GM18498 (cell line): ENCODE measurements around the gene SPSB4.
A peak's percentile ranks its signal among the peaks of the same experiment; 100 is the strongest.
"Not testable (repeated sequence)": the region's sequence is repeated elsewhere in the genome, so short reads cannot be mapped to it uniquely, and the experiment has no call there.

Source experiments
- ATAC-seq: cut with Tn5 transposase; IDR thresholded peaks from one replicate; pipeline ENCODE4 v1.9.1; 2021; ENCODE audit warnings: mild to moderate bottlenecking, moderate library complexity; ENCODE audit not compliant: unreplicated experiment

The SPSB4 gene

GRCh38 chr3:141050576-141051442, at the start of gene SPSB4:
TSS of gene SPSB4 (plus strand) at chr3:141051347. CDS start at chr3:141066105, 14,758 bp downstream.
- no peak for ATAC-seq

DNA sequence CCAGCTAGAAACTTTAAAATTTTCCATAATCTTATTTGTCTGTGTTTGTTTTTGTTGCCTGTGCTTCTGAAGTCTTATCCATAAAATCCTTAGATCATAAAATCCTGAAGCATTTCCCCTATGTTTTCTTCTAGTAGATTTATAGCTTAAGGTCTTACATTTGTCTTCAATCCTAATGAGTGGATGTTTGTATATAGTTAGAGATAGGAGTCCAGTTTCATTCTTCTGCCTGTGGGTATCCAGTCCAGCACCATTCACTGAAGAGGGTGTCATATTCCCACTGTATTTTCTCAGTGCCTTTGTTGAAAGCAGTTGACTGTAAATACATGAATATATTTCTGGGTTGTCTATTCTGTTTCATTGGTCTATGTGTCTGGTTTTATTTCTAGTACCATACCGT, 44.8 kb upstream of the SPSB4 start:
- ATAC-seq = no peak

DNA sequence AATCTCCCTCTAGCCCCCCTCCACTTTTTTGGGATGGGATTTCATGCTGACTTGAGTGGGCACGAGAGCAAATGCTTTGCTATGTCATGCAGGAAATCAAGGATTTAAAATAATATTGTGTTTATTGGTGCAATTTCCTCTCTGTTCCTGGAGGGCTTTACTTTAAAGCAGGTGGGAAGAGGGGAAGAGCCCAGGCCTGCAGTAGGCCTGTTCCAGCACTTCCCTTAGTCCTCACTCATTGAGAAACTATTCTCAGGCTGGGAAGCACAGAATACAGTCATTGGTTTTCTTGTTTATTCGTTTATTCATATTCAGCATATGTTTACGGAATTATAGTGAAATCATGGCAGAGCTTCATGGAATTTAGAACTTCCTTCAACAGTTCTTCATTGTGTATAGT, 41.7 kb upstream of the SPSB4 start:
- no peak for ATAC-seq

- ATAC-seq = peak; percentile 84
These were observed 39.7 kb upstream of the SPSB4 start for GRCh38 chr3:141011232-141011996.

DNA sequence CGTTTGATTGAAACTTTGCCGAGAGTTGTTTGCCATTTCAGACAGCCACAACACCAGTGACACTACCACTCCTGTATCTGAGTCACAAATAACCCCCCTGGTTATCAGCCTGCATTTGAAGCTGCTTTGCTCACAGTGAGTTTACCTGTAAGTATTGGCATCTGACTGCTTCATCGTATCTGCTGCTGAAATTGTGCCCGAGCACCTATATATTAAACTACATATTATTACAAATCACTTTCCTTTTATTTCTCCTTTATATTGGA, 39.2 kb upstream of the SPSB4 start:
- no peak for ATAC-seq

GRCh38 chr3:141012571-141012970, 38.6 kb upstream of the SPSB4 start:
- ATAC-seq = no peak

GRCh38 chr3:141015481-141015880, 35.7 kb upstream of the SPSB4 start:
- no peak for ATAC-seq

DNA sequence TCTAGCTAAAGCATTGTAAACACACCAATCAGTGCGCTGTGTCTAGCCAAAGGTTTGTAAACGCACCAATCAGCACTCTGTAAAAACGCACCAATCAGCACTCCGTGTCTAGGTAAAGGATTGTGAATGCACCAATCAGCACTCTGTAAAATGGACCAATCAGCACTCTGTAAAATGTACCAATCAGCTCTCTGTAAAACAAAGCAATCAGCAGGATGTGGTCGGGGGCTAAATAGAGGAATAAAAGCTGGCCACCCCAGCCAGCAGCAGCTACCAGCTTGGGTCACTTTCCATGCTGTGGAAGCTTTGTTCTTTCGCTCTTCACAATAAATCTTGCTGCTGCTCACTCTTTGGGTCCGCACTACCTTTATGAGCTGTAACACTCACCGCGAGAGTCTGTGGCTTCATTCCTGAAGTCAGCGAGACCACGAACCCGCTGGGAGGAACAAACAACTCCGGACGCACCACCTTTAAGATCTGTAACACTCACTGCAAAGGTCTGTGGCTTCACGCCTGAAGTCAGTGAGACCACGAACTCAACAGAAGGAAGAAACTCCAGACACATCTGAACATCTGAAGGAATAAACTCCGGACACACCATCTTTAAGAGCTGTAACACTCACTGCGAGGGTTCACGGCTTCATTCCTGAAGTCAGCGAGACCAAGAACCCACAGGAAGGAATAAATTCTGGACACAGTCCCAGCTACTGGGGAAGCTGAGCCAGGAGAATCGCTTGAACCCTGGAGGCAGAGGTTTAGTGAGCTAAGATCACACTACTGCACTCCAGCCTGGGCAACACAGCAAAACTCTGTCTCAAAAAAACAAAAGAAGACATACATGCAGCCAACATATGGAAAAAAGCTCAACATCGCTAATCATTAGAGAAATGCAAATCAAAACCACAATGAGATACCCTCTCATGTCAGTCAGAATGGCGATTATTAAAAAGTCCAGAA, 33.5 kb upstream of the SPSB4 start:
- ATAC-seq = not testable (repeated sequence)

GRCh38 chr3:141019244-141019643, 31.9 kb upstream of the SPSB4 start:
- no peak for ATAC-seq

- no peak for ATAC-seq
These were observed 30.9 kb upstream of the SPSB4 start for GRCh38 chr3:141020143-141020830.

GRCh38 chr3:141021261-141021660, 29.9 kb upstream of the SPSB4 start:
- no peak for ATAC-seq

GRCh38 chr3:141030296-141030695, 20.9 kb upstream of the SPSB4 start:
- no peak for ATAC-seq

- ATAC-seq = no peak
These were observed 11.6 kb upstream of the SPSB4 start for GRCh38 chr3:141039589-141039988.

- no peak for ATAC-seq
These were observed 6.2 kb upstream of the SPSB4 start for GRCh38 chr3:141044695-141045641.

GRCh38 chr3:141045849-141046248, 5.3 kb upstream of the SPSB4 start:
- no peak for ATAC-seq

DNA sequence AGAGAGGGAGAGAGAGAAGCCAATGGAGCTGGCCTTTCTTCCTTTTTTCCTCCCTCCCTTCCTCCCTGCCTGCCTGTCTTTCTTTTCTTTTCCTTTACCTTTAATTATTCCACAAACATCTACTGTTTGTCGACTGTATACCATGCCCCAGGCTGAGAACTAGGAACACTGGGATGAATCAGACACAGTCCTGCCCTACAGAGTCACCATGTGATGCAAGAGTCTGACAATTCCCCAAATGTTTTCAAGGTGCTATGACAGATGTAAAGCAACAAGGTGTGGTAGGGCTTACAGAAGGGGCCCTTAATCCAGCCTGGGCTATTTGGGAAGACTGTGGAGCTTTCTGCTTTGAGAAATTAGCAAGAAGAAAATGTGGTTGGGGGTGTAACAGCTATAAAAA, 4.0 kb upstream of the SPSB4 start:
- no peak for ATAC-seq

GRCh38 chr3:141049681-141050080, 1.5 kb upstream of the SPSB4 start:
- ATAC-seq = no peak

DNA sequence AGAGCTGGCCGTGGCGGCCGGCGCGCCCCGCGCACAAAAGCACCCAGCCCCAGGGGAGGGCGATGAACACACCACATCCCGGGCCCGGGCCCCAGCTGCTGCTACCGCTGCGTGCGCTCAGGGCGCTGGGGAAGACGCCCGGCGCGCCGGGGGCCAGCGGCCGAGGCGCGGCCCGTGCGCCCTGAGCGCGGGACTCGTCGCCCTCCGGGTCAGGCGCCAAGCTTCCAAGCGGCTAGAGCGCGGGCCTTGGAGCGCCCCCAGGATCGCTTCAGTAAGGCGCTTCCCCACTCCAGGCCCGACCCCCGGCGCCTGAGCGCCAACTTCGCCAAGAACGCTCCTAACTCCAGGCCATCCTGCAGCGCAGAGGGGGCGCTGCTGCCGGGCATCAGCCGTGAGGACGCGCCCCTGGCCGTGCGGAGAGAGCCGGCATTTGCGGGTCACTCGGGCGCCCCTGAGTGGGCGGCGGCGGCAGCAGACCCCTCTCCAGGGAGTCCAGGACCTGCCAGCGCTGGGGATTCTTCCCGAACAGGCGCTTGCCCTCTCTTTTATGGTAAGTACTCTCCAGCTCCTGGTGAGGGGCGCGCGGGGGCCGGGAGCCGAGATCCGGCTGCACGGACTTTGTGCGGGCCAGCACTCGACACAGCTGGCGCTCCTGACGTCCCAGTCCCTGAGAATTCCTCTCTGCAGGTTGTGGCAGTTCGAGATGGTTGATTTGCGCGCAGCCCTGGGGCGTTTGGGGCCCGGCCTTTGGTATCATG, 475 bp downstream of the SPSB4 start:
- ATAC-seq = no peak
